Measurements from ENCODE around the gene CYP2D6.
A peak's percentile ranks its signal among the peaks of the same experiment; 100 is the strongest.
"Not testable (repeated sequence)": the region's sequence is repeated elsewhere in the genome, so short reads cannot be mapped to it uniquely, and the experiment has no call there.

CYP2D6 gene

DNA sequence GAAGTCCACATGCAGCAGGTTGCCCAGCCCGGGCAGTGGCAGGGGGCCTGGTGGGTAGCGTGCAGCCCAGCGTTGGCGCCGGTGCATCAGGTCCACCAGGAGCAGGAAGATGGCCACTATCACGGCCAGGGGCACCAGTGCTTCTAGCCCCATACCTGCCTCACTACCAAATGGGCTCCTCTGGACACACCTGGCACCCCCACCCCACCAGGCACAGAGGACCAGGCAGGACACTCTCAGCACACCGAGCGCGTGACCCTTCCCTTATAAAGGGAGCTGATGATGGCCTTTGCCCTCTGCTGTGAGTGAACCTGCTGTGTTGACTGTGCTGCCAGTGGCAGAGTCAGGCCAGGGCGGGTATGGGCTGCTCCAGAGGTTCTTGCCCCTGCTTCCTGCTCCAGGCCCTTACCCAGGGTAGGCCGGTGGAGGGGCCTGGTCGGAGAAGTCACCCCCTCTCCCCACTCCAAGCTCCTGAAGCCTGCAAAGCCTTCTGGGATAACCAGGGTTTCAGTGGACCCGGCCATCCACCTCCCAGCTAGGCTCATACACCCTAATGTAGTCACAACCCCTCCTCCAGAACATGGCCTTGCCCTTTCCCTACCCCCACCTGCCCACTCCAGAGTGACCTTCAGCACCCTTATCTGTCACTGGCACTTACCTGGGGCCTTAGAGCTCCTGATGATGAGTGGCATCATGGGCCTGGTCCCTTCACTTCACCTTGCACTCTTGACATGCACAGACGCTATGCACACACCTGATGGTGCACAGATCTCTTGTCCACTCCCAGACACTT, at the start of gene CYP2D6:
TSS of gene CYP2D6 (minus strand) at position 172 of the 793 bp plus-strand sequence. CDS start at position 153, 19 bp downstream.
- not testable (repeated sequence) for FAIRE-seq

DNA sequence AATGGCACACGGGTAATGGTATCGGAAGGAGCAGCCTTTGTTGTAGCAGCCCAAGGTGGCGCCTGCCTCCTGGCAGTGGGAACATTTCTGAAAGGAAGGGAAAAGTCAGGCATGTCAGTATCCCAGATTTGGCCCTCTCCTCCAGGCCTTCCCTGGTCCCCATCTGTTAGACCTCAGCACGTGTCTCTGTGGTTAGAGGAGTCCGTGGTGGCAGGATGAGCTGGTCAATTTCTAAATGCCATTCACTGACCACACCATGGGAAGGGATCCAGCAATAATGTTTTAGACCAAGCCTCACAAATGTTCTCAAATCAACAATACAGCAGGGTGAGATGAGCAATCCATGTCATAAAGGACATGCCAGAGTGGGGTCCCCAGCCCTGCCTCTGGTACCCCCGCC, 49.0 kb upstream of the CYP2D6 start:
- no peak for FAIRE-seq

GRCh38 chr22:42178910-42179519, 48.4 kb upstream of the CYP2D6 start:
- no peak for FAIRE-seq

DNA sequence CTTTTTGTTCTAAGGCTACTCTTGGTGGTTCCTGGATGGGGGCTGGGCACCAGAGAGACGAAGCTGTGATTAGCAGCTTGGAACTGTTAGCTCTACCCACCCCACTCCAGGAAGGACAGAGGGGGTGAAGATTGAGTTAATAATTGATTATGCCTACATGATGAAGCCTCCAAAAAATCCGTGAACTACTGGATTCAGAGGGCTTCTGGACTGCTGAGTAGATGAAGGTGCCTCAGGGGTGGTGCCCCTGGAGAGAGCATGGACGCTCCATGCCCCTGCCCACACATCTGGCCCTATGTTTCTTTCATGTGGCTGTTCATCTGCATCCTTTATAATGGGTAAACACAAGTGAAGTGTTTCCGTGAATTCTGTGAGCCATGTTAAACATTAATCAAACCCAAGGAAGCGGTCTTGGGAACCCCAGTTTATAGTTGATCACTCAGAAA, 47.3 kb upstream of the CYP2D6 start:
- FAIRE-seq, result no peak

- FAIRE-seq, result no peak
Observed at GRCh38 chr22:42176255-42176915, 45.8 kb upstream of the CYP2D6 start.

GRCh38 chr22:42174062-42174461, 43.5 kb upstream of the CYP2D6 start:
- no peak for FAIRE-seq

GRCh38 chr22:42173183-42173926, 42.7 kb upstream of the CYP2D6 start:
- no peak for FAIRE-seq

DNA sequence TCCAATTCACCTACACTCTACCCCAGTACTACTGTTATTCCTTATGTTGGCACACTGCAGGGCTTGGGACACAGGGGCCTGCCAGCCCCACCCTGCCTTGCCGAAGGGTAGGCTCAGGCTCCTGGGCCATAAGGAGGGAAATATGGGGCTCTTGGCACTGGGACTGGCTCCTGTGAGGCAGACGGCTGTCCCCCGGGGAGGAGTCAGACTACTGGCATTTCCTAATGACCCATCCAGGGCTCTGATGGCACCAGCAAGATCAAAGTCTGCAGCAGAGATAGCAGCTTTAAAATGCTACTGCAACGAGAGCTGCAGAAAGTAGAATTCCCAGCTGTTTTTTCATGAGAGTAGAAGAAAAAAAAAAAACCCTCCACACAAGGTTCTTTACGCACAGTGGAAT, 42.2 kb upstream of the CYP2D6 start:
- FAIRE-seq, result no peak

DNA sequence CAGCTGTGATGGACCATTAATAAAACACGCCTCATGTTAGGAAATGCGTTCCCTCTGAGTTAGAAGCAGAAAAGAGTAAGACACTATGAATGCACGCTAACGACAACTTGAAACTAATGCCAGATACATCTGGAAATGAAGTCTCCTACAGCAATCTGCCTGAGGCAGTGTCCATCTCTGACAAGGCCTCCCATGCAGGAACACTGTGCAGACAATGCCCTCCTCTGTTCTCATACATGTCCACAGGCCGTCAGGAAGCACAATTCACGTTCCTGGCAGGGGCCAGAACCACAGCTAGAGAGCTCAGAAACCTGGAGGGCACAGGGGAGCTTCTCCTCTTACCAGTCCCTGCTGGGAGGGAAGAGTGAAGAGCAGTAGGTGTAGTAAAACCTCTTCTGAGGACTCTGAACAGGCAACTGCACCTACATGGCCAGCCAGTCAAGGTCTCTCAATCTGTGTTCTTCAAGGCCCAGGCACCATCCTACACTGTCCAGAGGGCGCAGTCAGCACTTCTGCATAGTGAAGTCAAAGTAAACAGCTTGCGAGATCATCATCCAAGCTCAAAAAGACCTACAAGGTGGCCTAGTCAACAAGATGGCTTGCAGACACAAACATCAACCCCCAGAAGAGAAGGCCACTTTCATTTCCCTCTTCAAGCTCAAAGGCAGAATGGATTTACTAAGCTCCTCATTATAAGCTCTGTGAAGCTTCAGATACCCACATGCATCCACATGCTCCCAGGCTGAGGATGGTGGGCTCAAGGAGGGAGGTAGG, 41.5 kb upstream of the CYP2D6 start:
- no peak for FAIRE-seq

DNA sequence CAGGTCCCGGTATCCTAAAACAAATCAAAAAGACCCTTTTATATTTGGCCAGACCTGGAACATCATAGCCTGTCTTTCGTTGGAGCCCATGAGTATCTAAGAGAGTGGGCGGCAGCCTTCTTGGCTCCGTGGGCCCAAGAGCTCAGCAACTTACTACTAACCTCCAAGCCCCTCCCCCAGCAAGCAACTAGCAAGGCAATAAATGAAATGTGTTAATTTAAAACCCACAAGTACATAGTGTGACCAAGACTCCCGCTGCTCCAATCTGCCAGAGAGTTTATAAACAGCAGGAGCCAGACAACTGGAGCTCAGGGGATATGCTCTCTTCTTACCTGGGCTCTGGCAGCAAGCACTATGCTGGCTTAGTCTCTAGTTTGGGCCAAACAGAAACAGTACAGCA, 40.8 kb upstream of the CYP2D6 start:
- no peak for FAIRE-seq

DNA sequence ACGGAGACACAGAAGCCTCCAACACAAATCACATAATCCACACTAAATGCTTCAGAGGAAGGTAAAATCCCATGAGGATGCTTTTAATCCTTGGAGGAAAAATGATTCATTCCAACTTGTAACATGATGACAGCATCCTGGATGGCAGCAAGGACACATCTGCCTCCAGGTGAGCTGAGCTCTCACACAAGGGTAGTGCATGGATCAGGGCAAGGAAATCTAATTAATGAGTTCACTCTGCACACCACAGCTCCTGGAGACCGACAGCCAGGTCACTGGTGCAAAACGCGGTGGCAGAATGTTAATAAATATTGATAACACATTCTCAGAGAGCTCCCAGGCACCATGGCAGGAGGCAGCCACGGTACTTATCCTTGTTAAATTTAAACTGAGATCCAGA, 40.3 kb upstream of the CYP2D6 start:
- FAIRE-seq, result no peak

GRCh38 chr22:42169055-42169469, 38.5 kb upstream of the CYP2D6 start:
- FAIRE-seq, result peak; percentile 56

DNA sequence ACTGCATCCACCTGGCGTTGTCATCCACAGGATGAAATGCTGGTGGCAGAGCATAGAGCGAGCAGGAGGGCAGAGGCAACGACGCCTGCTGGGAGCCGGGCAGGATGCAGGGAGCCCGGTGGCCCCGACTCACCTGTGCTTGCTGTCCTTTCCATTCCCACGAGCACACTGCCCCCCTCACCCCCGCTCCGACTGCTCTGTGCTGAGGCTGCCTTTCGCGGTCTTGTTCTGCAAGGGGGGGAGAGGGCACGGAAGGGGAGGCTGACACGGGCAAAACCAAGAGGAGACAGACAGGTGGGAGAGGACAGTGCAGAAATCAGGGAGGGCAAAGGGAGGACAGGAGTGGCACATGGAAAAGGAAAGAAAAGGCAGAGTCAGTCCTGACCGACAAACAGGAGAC, 37.9 kb upstream of the CYP2D6 start:
- no peak for FAIRE-seq

DNA sequence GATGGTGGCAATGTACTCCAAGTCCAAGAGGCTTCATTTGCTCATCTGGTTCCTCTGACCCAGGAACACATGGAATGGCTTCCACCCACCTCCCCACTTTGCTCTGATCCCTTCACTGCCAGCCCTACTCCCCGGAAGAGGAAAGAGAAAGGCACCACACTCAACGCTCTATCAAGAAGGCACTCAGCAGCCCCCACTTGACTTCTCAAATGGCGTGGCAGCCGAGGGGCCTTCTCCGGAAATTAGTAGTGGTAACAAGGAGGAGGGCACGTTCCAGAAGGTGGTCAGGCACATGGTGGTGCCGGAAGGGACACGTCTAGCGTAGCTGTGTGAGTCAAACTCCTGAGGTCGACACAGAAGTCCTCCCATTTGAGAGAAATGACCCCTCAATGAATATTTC, 36.5 kb upstream of the CYP2D6 start:
- FAIRE-seq, result no peak

- FAIRE-seq, result no peak
Observed at GRCh38 chr22:42164901-42165300, 34.3 kb upstream of the CYP2D6 start.

DNA sequence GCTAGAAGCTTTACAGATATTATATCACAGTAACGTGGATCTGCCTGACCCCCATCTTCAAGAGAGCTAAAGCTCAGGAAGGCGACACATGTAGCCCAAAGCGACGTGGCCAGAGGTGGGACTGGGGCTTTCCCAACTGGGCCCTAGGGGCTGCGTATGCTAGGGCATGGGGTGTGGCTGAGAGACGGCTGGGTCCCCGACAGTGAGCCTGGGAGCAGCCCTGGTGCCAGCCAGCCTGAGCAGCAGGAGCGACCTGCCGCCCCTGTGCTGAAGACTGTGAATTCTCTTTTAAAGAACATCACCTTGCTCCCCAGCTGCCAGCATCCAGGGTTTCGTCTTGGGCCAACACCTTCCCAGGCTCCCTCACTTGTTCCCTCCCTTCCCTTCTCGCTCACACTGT, 32.9 kb upstream of the CYP2D6 start:
- FAIRE-seq, result no peak

DNA sequence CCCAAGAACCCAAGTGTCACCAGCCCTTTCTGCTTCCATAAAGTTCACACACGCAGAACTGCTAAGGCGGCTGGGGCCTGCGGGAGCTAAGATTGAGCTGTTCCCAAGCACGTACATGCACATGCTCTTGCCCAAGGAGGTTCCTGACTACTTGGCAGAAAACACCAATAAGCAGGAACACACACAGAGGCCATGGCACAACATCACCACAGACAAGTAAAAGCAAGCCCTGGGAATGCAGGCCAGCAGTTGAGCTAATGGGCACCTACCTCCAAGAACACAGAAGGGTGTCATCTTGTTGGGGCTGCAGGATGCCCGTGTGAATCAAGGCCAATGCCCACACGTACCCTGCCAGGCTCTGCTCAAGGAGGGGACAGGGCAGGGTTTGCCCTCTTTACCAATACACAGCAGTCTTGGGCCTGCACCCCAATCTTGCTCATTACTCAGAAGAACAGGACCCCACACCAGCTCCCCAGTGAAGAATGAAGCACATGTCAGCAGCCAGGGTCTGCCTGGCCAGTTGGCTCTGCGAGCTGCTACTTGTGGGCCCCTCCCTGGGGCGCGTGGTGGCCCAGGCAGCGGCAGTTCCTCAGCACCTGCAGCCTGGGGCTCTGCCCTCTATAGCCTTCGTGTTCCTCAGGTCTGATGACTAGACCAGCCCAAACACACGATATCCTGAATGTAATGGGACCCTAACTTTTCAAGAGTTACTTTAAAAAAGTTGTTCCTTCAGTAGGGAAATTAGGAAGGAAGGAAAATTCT, 32.3 kb upstream of the CYP2D6 start:
- FAIRE-seq, result no peak

DNA sequence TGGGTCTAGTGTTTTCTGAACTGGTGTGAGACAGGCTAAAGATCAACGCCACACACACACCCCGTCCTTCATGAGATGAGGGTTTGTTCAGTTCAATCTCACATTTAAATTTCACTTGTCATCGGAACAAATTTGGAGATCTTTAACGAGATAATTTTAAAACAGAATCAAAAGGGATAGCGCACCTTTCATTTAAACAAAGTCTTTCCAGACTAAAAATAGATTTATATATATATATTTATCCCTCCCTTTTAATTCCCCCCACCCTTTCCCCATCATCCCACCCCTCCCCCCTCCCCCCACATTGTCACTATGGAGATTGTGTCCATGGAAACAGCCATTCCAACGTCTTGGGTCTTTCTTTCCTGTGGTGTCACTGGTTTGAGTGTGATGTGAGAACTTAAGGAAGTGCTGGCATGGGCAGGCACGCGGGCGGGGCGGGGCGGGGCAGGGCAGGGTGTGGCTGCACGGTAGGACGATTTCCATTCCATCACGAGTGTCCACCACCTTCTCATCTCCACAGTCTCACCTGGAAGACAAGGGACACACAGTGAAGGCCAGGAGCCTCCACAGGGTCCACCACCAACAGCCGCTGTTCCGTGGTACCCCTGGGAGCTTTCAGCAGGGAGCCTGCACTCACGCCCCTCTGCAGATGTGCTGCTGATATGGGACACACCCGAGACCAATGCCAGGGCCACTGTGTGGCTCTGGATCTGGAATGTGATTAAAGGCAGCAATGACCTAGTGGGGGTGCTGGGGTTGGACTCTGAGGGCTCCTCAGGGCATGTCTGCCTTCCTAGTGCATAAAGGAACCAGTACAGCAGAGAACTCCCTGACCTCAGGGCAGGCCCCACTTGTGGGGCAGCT, 30.5 kb upstream of the CYP2D6 start:
- FAIRE-seq, result no peak

DNA sequence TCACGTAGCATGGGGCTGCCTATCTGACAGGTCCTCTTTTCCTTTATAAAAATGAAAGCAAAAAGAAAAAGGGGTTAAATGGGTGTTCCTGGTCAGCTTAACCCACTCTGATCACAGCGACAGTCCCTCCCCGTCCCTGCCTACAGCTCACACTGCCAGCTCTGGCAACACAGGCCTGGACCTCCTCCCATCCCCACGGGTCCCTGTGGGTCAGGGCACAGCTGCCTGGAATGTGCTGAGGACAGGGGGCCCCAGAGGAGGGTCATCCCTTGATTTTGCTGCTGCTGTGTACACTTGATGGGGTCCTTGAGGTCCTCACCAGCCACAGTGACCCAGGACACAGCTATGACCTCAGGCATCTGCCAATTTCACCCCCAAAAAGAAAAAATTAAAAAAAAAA, 29.6 kb upstream of the CYP2D6 start:
- no peak for FAIRE-seq

- no peak for FAIRE-seq
Observed at GRCh38 chr22:42158456-42159132, 28.0 kb upstream of the CYP2D6 start.

All from G401.6 (cell line).